Natural killer cell (primary cell): ENCODE data around the gene NT5C2. TPM values are rescaled to one million over a fixed set of nuclear protein-coding genes. Genes with fewer than 3 reads are reported as not detected.

Experiments
- ATAC-seq, 3 donors: fragments of 150-1000 bp in 2 of 3; fragments of 200-7000 bp in 1 of 3; cut with Tn5 transposase; 1 replicate in 1 of 3; 2 replicates in 2 of 3; pipeline ENCODE4 v1.10.0; 2021; ENCODE audit warnings: mild to moderate bottlenecking in 2 of 3, moderate library complexity in 2 of 3
- DNase-seq, 2 donors: peaks; one replicate each; pipeline versions ENCODE4 v3.0.0 to v3.0.0-alpha.2; 2013 to 2021; ENCODE audit warnings: mixed read lengths in 1 of 2
- H3K27ac ChIP-seq: one replicate; pipeline ENCODE4 v1.5.1; 2013; ENCODE audit warnings: mild to moderate bottlenecking, low read length
- H3K27me3 ChIP-seq: one replicate; pipeline ENCODE4 v1.6.1; 2013; ENCODE audit warnings: low read length; ENCODE audit not compliant: control insufficient read depth, insufficient read depth
- H3K36me3 ChIP-seq: one replicate; pipeline ENCODE4 v1.6.1; 2013; ENCODE audit warnings: low read length; ENCODE audit not compliant: control insufficient read depth, insufficient read depth
- H3K4me1 ChIP-seq: one replicate; pipeline ENCODE4 v1.6.1; 2013; ENCODE audit warnings: low read length; ENCODE audit not compliant: control insufficient read depth, insufficient read depth
- H3K4me3 ChIP-seq: one replicate; pipeline ENCODE4 v1.5.1; 2013; ENCODE audit warnings: low read length
- H3K9me3 ChIP-seq: one replicate; pipeline ENCODE4 v1.6.1; 2013; ENCODE audit warnings: low read length; ENCODE audit not compliant: control insufficient read depth, insufficient read depth
- H3K27ac Mint-ChIP-seq, 2 donors: one replicate each; pipeline ENCODE4 v1.8.0; 2022; ENCODE audit warnings: mild to moderate bottlenecking in 2 of 2, mixed read lengths in 2 of 2, moderate library complexity in 1 of 2
- H3K27me3 Mint-ChIP-seq, 2 donors: one replicate each; pipeline ENCODE4 v1.8.0; 2022; ENCODE audit warnings: low read depth in 2 of 2, mixed read lengths in 2 of 2
- H3K36me3 Mint-ChIP-seq: one replicate; pipeline ENCODE4 v1.8.0; 2022; ENCODE audit warnings: mixed read lengths
- H3K4me1 Mint-ChIP-seq, 2 donors: one replicate each; pipeline ENCODE4 v1.8.0; 2022; ENCODE audit warnings: mixed read lengths in 2 of 2
- H3K4me3 Mint-ChIP-seq: one replicate; pipeline ENCODE4 v1.8.0; 2022; ENCODE audit warnings: mild to moderate bottlenecking, moderate library complexity, mixed read lengths
- H3K9me3 Mint-ChIP-seq, 2 donors: one replicate each; pipeline ENCODE4 v1.8.0; 2022; ENCODE audit warnings: mixed read lengths in 2 of 2
- WGBS: methylation state at CpG from one replicate; pipeline ENCODE4 v1.1.7; 2013; ENCODE audit warnings: missing lambda C conversion rate; ENCODE audit not compliant: insufficient coverage; 5-methylcytosine and 5-hydroxymethylcytosine counted together
- intact Hi-C: fragments of 100-400 bp; cut with micrococcal nuclease; formaldehyde crosslinking; loops from one replicate; pipeline ENCODE4 v1.14.2; 2022
- total RNA-seq, 4 donors: library from RNA; stranded (reverse); fragments of 120-200 nt in 1 of 4; gene quantifications; one replicate each; pipeline versions ENCODE4 v1.2.3 to v1.2.4, GENCODE V29; 2013 to 2022
- TF ChIP-seq, protein P1 (sequence below): fragments of 200-600 bp; IDR thresholded peaks from one replicate; pipeline ENCODE4 v1.8.0; 2022; ENCODE audit warnings: antibody characterized with exemption

NT5C2 gene
- total RNA-seq, 3 donors from 2014 or later (not counting 1 experiment from before 2014, with no cell fraction given): 84.4 to 110 (median 89.4) TPM

DNA sequence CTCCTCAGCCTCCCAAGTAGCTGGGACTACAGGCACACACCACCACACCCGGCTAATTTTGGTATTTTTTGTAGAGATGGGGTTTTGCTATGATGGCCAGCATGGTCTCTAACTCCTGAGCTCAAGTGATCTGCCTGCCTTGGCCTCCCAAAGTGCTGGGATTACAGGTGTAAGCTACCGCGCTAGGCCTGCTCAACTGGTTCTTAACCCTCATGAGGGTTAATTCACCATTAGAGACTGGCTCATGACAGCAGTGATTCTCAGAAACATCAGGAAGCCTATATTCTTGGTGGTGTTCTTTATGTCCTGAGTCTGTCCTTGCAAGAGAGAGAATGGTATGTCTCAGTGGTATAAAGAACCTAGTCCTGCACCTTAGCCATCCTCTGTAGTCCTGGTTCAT lies 10.4 kb upstream of the NT5C2 start:
- DNase-seq (no peak), ATAC-seq (no peak)
- H3K36me3 ChIP-seq: no peaks in the 10 kb centered on the region
- no peaks in the 10 kb centered on the region for H3K4me1 ChIP-seq
- 98% methylated on average over 2 of the region's 3 CpGs for WGBS
- TF ChIP-seq, protein P1, sequence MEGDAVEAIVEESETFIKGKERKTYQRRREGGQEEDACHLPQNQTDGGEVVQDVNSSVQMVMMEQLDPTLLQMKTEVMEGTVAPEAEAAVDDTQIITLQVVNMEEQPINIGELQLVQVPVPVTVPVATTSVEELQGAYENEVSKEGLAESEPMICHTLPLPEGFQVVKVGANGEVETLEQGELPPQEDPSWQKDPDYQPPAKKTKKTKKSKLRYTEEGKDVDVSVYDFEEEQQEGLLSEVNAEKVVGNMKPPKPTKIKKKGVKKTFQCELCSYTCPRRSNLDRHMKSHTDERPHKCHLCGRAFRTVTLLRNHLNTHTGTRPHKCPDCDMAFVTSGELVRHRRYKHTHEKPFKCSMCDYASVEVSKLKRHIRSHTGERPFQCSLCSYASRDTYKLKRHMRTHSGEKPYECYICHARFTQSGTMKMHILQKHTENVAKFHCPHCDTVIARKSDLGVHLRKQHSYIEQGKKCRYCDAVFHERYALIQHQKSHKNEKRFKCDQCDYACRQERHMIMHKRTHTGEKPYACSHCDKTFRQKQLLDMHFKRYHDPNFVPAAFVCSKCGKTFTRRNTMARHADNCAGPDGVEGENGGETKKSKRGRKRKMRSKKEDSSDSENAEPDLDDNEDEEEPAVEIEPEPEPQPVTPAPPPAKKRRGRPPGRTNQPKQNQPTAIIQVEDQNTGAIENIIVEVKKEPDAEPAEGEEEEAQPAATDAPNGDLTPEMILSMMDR: no peak
- Mint-ChIP-seq H3K36me3 (no peaks in the 10 kb centered on the region), H3K27ac (no peak overlapping the region), H3K4me3 (no peak overlapping the region), H3K4me1 (no peaks in the 10 kb centered on the region), H3K9me3 (no peaks in the 10 kb centered on the region), H3K27me3 (peaks cover 12 to 13% of the 10 kb centered on the region in 2 donors)
- no peaks in the 10 kb centered on the region for H3K27me3 ChIP-seq
- intact Hi-C loops: no loop called here
- H3K9me3 ChIP-seq: no peaks in the 10 kb centered on the region
- H3K27ac ChIP-seq: no peak overlapping the region
- H3K4me3 ChIP-seq: no peak overlapping the region

DNA sequence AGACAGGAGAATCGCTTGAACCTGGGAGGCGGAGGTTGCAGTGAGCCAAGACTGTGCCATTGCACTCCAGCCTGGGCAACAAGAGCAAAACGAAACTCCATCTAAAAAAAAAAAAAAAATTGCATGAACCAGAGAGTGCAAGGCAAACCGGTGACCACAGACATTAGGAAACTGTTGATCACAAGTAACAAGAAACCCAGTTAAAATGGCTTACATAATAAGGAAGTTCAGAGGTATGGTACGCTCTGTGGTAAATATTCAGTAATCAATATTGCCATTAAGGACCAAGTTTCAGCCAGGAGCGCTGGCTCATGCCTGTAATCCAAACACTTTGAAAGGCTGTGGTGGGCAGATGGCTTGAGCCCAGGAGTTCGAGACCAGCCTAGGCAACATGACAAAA lies 9.2 kb upstream of the NT5C2 start:
- 58% methylated on average over 7 of the region's 7 CpGs for WGBS
- peaks cover 0 to 2% of the 10 kb centered on the region in 2 donors for H3K4me1 Mint-ChIP-seq
- no peaks in the 10 kb centered on the region for H3K36me3 Mint-ChIP-seq
- intact Hi-C loops: no loop called here
- H3K36me3 ChIP-seq: no peaks in the 10 kb centered on the region
- TF ChIP-seq, protein P1: no peak
- H3K4me3 ChIP-seq: no peak overlapping the region
- no peak overlapping the region for H3K4me3 Mint-ChIP-seq
- no peak overlapping the region for H3K27ac Mint-ChIP-seq
- no peaks in the 10 kb centered on the region for H3K9me3 ChIP-seq
- DNase-seq: no peak
- H3K4me1 ChIP-seq: no peaks in the 10 kb centered on the region
- no peak for ATAC-seq
- no peaks in the 10 kb centered on the region for H3K9me3 Mint-ChIP-seq
- no peak overlapping the region for H3K27ac ChIP-seq
- no peaks in the 10 kb centered on the region for H3K27me3 ChIP-seq
- peaks cover 12 to 13% of the 10 kb centered on the region in 2 donors for H3K27me3 Mint-ChIP-seq

DNA sequence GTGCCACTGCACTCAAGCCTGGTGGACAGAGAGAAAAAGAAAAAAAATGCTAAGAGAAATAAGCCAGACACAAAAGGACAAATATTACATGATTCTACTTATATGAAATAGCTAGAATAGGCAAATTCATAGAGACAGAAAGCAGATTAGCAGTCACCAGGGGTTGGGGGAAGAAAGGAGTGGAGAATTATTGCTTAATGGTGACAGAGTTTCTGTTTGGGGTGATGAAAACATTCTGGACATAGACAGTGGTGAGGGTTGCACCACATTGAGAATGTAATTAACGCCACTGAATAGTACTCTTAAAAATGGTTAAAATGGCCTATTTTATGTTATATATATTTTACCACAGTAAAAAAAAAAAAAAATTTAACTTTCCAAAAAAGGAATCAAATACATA lies 6.4 kb upstream of the NT5C2 start:
- Histone ChIP-seq H3K4me3 (no peak overlapping the region), H3K36me3 (no peaks in the 10 kb centered on the region), H3K4me1 (no peaks in the 10 kb centered on the region), H3K27me3 (no peaks in the 10 kb centered on the region), H3K9me3 (no peaks in the 10 kb centered on the region), H3K27ac (no peak overlapping the region)
- H3K4me1 Mint-ChIP-seq: peaks cover 0 to 6% of the 10 kb centered on the region in 2 donors
- DNase-seq (no peak), ATAC-seq (no peak)
- H3K27ac Mint-ChIP-seq: no peak overlapping the region
- no peak overlapping the region for H3K4me3 Mint-ChIP-seq
- no peaks in the 10 kb centered on the region for H3K9me3 Mint-ChIP-seq
- no CpG with 5 or more reads among the region's 1 CpG for WGBS
- no peaks in the 10 kb centered on the region for H3K36me3 Mint-ChIP-seq
- H3K27me3 Mint-ChIP-seq: no peaks in the 10 kb centered on the region
- TF ChIP-seq, protein P1: no peak
- intact Hi-C loops: no loop called here

DNA sequence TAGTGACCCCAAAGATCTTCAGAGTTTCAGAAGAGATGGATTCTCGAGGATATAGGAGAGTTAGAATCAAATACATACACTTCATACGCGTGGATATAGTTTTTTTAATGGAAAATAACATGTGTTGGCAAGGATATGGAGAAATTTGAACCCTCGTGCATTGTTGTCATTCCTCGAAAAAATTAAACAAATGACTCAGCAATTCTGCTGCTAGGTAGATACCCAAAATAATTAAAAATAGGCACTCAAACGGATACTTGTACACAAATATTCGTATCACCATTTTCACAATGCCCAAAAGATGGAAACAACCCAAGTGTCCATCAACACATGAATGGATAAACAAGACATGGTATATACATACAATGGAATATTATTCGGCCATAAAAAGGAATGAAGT lies 5.6 kb upstream of the NT5C2 start:
- intact Hi-C loops: no loop called here

More for the DNA sequence above, 5.6 kb upstream of the NT5C2 start:
- Mint-ChIP-seq H3K27ac (no peak overlapping the region), H3K36me3 (no peaks in the 10 kb centered on the region), H3K9me3 (no peaks in the 10 kb centered on the region), H3K4me3 (no peak overlapping the region), H3K27me3 (no peaks in the 10 kb centered on the region), H3K4me1 (peaks cover 7 to 13% of the 10 kb centered on the region in 2 donors)
- no peak for ATAC-seq
- Histone ChIP-seq H3K4me1 (peaks cover 3% of the 10 kb centered on the region), H3K27me3 (no peaks in the 10 kb centered on the region), H3K9me3 (no peaks in the 10 kb centered on the region), H3K27ac (no peak overlapping the region), H3K36me3 (no peaks in the 10 kb centered on the region), H3K4me3 (no peak overlapping the region)
- DNase-seq: no peak
- 94% methylated on average over 3 of the region's 8 CpGs for whole genome bisulfite sequencing
- TF ChIP-seq, protein P1: no peak
